Stimulated activated CD8-positive, alpha-beta memory T cell treated with anti-CD3 and anti-CD28 coated beads, Interleukin-15, amount 100 ng/mL, for 4 hours (primary cell): ENCODE measurements around the gene PRAMEF15.
"Not testable (repeated sequence)": the region's sequence is repeated elsewhere in the genome, so short reads cannot be mapped to it uniquely, and the experiment has no call there.

ENCODE experiments used
- DNase-seq, 2 donors: peaks; one replicate each; pipeline ENCODE4 v3.0.0-alpha.2; 2020; ENCODE audit warnings: low read depth in 2 of 2

The PRAMEF15 gene

DNA sequence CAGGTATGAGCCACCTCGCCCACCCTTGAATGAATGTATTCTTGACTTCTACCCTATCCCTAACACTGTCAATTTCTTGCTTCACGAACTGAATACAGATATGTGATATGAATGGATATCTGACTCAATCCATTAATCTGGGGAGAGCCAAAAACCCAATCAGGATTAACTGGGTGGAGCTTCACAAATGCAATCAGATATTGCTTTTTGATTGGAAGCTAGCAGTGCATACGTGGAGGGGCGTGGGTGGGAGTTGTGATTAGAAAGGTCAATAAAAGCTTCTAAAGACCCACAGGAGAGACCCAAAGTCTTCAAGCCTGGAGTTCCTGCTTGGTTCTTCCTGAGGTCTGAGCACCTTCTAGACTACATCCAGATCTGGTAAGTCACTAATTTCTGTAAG, at the start of gene PRAMEF15:
Gene PRAMEF15 (plus strand): TSS at position 301 of the 400 bp plus-strand sequence. CDS start 2,827 bp downstream, outside the sequence.
- DNase-seq = not testable (repeated sequence)

DNA sequence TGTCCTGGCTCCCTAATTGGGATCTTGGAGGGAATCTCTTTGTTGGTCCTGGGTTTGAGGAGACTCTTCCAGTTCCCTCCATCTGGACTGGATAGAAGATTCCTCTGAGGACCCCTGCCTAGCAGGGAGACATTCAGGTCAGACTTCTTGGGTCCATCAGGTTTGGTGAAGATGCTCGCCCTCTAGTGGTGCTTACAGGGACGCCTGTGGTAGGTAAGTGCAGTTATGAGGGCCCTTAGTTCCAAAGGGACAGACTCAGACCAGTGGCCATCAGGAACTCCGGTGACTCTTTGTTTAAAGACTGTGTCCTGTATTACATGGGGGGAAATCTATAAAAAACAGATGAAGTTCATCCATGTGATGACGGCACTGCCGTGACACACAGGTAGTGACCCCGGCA, 38.4 kb upstream of the PRAMEF15 start:
- not testable (repeated sequence) for DNase-seq

DNA sequence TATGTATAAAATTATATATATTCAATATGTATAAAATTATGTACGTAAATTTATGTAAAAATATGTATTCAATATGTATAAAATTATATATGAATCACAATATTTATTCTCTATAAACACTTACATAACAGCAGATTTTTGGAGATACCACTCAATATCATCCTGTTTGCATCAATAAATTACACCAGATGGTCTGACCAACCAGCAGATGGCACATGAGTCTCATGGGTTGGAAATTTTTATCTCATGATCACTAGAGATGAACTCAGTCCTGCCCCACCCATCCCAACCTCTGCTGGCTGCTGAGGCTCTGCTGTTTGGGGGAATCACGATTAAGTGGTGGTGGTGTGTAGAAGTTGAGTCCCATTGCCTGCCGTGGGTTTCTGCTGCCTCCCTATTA, 35.8 kb upstream of the PRAMEF15 start:
- not testable (repeated sequence) for DNase-seq

- DNase-seq = not testable (repeated sequence)
Observed at GRCh38 chr1:13285037-13285436, 30.3 kb upstream of the PRAMEF15 start, which contains the start of gene PRAMEF8. TSS of gene PRAMEF8 (minus strand) at chr1:13285137. CDS start at chr1:13284091, 1,046 bp downstream.

GRCh38 chr1:13289030-13289429, 26.4 kb upstream of the PRAMEF15 start:
- not testable (repeated sequence) for DNase-seq

GRCh38 chr1:13297216-13297931, 18.0 kb upstream of the PRAMEF15 start:
- not testable (repeated sequence) for DNase-seq

DNA sequence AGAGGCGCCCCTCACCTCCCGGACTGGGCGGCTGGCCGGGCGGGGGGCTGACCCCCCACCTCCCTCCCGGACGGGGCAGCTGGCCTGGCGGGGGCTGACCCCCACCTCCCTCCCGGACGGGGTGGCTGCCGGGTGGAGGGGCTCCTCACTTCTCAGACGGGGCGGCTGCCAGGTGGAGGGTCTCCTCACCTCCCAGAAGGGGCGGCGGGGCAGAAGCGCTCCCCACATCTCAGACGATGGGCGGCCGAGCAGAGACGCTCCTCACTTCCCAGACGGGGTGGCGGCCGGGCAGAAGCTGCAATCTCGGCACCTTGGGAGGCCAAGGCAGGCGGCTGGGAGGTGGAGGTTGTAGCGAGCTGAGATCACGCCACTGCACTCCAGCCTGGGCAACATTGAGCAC, 16.7 kb upstream of the PRAMEF15 start:
- DNase-seq = not testable (repeated sequence)

- DNase-seq = not testable (repeated sequence)
Observed at GRCh38 chr1:13302197-13302596, 13.2 kb upstream of the PRAMEF15 start.

DNA sequence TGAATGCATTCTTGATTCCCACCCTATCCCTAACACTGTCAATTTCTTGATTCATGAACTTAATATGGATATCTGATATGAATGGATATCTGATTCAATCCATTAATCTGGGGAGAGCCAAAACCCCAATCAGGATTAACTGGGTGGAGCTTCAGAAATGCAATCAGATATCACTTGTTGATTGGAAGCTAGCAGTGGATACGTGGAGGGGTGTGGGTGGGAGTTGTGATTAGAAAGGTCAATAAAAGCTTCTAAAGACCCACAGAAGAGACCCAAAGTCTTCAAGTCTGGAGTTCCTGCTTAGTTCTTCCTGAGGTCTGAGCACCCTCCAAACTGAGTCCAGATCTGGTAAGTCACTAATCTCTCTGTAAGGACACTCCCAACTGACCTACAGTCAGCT, 12.1 kb upstream of the PRAMEF15 start, which contains the start of gene PRAMEF33:
Gene PRAMEF33 (plus strand): TSS at position 301 of the 400 bp plus-strand sequence. CDS start 2,416 bp downstream, outside the sequence.
- DNase-seq = not testable (repeated sequence)

DNA sequence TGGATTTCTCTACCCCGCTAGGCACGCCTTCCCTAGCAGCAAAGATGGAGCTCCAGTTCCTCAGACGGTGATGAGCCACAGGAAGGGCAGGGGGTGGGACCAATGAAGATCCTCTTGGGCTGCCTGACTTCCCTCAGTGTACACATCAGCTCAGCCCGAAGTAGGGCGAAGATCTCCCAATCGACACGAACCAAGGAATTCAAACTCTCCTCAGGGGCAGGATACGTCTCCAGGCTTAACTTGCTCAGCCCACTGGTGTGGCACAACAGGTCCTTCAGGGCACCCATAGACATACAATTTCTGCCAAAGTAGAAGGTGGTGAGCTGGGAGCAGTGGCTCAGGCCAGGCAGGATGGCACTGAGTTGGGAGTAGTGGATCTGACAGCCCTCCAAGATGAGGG, 27.1 kb downstream of the PRAMEF15 start:
- not testable (repeated sequence) for DNase-seq

DNA sequence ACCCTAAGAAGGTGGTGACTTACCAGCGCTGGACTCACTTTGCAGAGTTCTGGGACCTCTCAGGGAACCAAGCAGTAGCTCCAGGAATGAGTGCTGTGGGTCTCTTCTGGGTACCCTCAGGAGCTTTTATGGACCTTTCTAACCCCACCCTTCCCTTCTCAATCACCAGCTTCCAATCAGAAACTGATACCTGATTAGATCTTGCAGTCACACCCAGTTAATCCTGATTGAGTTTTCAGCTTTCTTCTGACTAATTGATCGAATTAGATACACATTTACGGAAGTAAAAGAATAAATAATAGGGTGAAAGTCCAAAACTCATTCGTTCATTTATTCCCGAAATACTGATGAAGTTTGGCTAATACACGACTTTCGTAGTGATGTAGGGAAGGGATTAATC, 31.7 kb downstream of the PRAMEF15 start, which contains the start of gene PRAMEF14:
Gene PRAMEF14 (minus strand): TSS at position 101 of the 400 bp plus-strand sequence. CDS start 1,820 bp downstream, outside the sequence.
- DNase-seq = not testable (repeated sequence)

GRCh38 chr1:13353476-13353875, 38.1 kb downstream of the PRAMEF15 start:
- not testable (repeated sequence) for DNase-seq

GRCh38 chr1:13354475-13354874, 39.1 kb downstream of the PRAMEF15 start:
- not testable (repeated sequence) for DNase-seq

DNA sequence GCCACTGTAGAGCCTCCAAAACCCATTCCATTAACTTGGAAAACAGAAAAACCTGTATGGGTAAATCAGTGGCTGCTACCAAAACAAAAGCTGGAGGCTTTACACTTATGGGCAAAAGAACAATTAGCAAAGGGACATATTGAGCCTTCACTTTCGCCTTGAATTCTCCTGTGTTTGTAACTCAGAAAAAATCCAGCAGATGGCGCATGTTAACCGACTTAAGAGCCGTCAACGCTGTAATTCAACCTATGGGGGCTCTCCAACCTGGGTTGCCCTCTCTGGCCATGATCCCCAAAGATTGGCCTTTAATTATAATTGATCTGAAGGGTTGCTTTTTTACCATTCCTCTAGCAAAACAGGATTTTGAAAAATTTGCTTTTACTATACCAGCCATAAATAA, 41.4 kb downstream of the PRAMEF15 start:
- DNase-seq = not testable (repeated sequence)

- not testable (repeated sequence) for DNase-seq
Observed at GRCh38 chr1:13362364-13362763, 47.0 kb downstream of the PRAMEF15 start.

DNA sequence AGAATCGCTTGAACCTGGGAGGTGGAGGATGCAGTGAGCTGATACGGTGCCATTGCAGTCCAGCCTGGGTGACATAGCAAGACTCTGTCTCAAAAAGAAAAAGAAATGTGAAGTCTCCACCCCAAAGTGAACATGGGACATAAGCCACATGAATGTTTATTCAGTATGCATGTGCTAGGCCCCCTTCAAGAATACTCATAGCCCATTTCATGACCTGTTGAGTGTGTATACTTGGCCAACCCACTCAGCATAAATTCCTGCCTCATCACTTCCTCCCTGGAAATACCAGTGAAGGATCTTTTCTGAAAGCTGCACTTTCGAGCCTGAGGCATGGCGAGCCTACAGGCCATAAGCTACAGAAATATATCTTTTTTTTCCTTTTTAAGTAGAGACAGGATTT, 49.5 kb downstream of the PRAMEF15 start:
- DNase-seq = not testable (repeated sequence)

DNA sequence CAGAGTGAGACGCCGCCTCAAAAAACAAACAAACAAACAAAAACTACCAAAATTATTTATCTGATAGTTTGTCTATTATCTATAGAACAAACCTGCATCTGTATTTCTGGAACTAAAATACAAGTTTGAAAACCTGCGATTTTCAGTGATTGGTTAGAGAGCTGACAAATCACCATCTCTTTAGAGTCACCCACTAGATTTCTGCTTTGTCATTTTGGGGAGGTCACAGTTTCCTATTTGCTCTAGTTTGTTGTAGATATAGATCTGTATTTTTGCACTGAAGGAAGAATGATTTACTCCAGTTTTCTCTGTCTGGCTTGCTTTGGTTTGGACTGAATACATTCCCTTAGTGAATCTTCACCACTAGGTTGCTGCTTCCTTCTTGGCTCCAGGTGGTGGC, 51.2 kb downstream of the PRAMEF15 start:
- not testable (repeated sequence) for DNase-seq

- DNase-seq = not testable (repeated sequence)
Observed at GRCh38 chr1:13368544-13368943, 53.2 kb downstream of the PRAMEF15 start.
